B cell (primary cell): ENCODE results near the gene ZBTB17. TPM values are rescaled to one million over a fixed set of nuclear protein-coding genes. Genes with fewer than 3 reads are reported as not detected.

Experiments used
- ATAC-seq: fragments of 200-7000 bp; cut with Tn5 transposase; one replicate; pipeline ENCODE4 v1.10.0; 2021; ENCODE audit warnings: low read depth, mild to moderate bottlenecking, moderate number of reproducible peaks, moderate library complexity
- CTCF ChIA-PET: fragments of 350-600 bp; sonication (Branson Sonifier 250); formaldehyde crosslinking; loops from one replicate; lab custom pipeline; 2021; ENCODE audit warnings: antibody characterized with exemption, inconsistent platforms; lab: Charles Lee
- POLR2A ChIA-PET: fragments of 350-600 bp; sonication (Branson Sonifier 250); formaldehyde crosslinking; loops from one replicate; lab custom pipeline; 2021; ENCODE audit warnings: antibody characterized with exemption; lab: Charles Lee
- DNase-seq: peaks from one replicate; pipeline ENCODE4 v3.0.0; 2013
- H2AFZ ChIP-seq: 2 replicates; pipeline ENCODE4 v1.6.1; 2012; ENCODE audit warnings: mild to moderate bottlenecking, low read depth, low read length; ENCODE audit not compliant: insufficient read depth, poor library complexity, severe bottlenecking
- H3K27ac ChIP-seq, 2 donors: 1 replicate in 1 of 2; 2 replicates in 1 of 2; pipeline ENCODE4 v1.5.1; 2012 to 2013; ENCODE audit warnings: low read length in 2 of 2, mild to moderate bottlenecking in 2 of 2, moderate library complexity in 1 of 2
- H3K27me3 ChIP-seq, 4 experiments: fragments of 200-600 bp in 1 of 4; sonication (generic) in 1 of 4; replicated peaks in 1 of 4; 1 replicate in 2 of 4; 2 replicates in 2 of 4; pipeline versions ENCODE4 v1.6.1 to v1.7.0; 2013 to 2016; ENCODE audit warnings: low read length in 3 of 4, mild to moderate bottlenecking in 2 of 4, mixed read lengths in 1 of 4, moderate library complexity in 1 of 4; ENCODE audit not compliant: insufficient read depth in 4 of 4, control insufficient read depth in 3 of 4; ENCODE audit errors: control extremely low read depth in 1 of 4
- H3K36me3 ChIP-seq, 2 experiments: replicated peaks in 1 of 2; 1 replicate in 1 of 2; 2 replicates in 1 of 2; pipeline versions ENCODE4 v1.6.1 to v1.7.1; 2013; ENCODE audit warnings: low read length in 1 of 2; ENCODE audit not compliant: insufficient read depth in 2 of 2, control insufficient read depth in 1 of 2; ENCODE audit errors: control extremely low read depth in 1 of 2, extremely low read depth in 1 of 2
- H3K4me1 ChIP-seq, 2 donors: fragments of 200-600 bp in 1 of 2; sonication (generic) in 1 of 2; 1 replicate in 1 of 2; 2 replicates in 1 of 2; pipeline versions ENCODE4 v1.5.1 to v1.6.1; 2013 to 2017; ENCODE audit warnings: low read length in 2 of 2; ENCODE audit not compliant: control insufficient read depth in 2 of 2, insufficient read depth in 2 of 2
- H3K4me2 ChIP-seq: replicated peaks from 2 replicates; pipeline ENCODE3; 2012; ENCODE audit warnings: mild to moderate bottlenecking, low read depth, low read length; ENCODE audit not compliant: poor library complexity, severe bottlenecking
- H3K4me3 ChIP-seq, 5 experiments: fragments of 200-600 bp in 1 of 5; sonication (generic) in 1 of 5; 1 replicate in 3 of 5; 2 replicates in 2 of 5; pipeline versions ENCODE4 v1.5.1 to v1.7.0; 2011 to 2016; ENCODE audit warnings: low read length in 4 of 5, mild to moderate bottlenecking in 4 of 5, low read depth in 2 of 5, control low read depth in 1 of 5, moderate library complexity in 1 of 5; ENCODE audit not compliant: insufficient read depth in 1 of 5; ENCODE audit errors: control extremely low read depth in 1 of 5, extremely low read depth in 1 of 5
- H3K79me2 ChIP-seq: fragments of 200-600 bp; sonication (generic); one replicate; pipeline ENCODE4 v1.6.0; 2016; ENCODE audit warnings: low read length; ENCODE audit not compliant: control insufficient read depth, insufficient read depth
- H3K9ac ChIP-seq: fragments of 200-600 bp; sonication (generic); 2 replicates; pipeline ENCODE4 v1.6.1; 2017; ENCODE audit warnings: mild to moderate bottlenecking, low read length, moderate library complexity
- H3K9me3 ChIP-seq, 3 donors: one replicate each; pipeline versions ENCODE4 v1.6.1 to v1.7.1; 2013; ENCODE audit warnings: low read length in 2 of 3; ENCODE audit not compliant: control insufficient read depth in 2 of 3, insufficient read depth in 1 of 3; ENCODE audit errors: control extremely low read depth in 1 of 3
- H4K20me1 ChIP-seq: 2 replicates; pipeline ENCODE4 v1.6.0; 2012; ENCODE audit warnings: mild to moderate bottlenecking, low read length; ENCODE audit not compliant: insufficient read depth, control insufficient read depth, poor library complexity, severe bottlenecking
- H3K27ac Mint-ChIP-seq: one replicate; pipeline ENCODE4 v1.8.0; 2021; ENCODE audit warnings: mixed read lengths
- H3K27me3 Mint-ChIP-seq: one replicate; pipeline ENCODE4 v1.8.0; 2021; ENCODE audit warnings: mixed read lengths
- H3K4me1 Mint-ChIP-seq: one replicate; pipeline ENCODE4 v1.8.0; 2021; ENCODE audit warnings: mixed read lengths
- H3K4me3 Mint-ChIP-seq: one replicate; pipeline ENCODE4 v1.8.0; 2021; ENCODE audit warnings: mixed read lengths
- H3K9me3 Mint-ChIP-seq: one replicate; pipeline ENCODE4 v1.8.0; 2022; ENCODE audit warnings: mixed read lengths; ENCODE audit not compliant: insufficient read depth
- EZH2 ChIP-seq: IDR thresholded peaks from 2 replicates; pipeline ENCODE4 v1.6.1; 2012; ENCODE audit warnings: borderline replicate concordance, low read depth, mild to moderate bottlenecking, moderate library complexity, low read length; ENCODE audit not compliant: insufficient read depth, poor library complexity, severe bottlenecking
- WGBS: methylation state at CpG from one replicate; pipeline ENCODE4 v1.1.5; 2013; ENCODE audit warnings: missing lambda C conversion rate; ENCODE audit not compliant: insufficient coverage; 5-methylcytosine and 5-hydroxymethylcytosine counted together
- intact Hi-C: fragments of 100-400 bp; cut with micrococcal nuclease; formaldehyde crosslinking; loops from one replicate; pipeline ENCODE4 v1.10.0; 2022
- polyA plus RNA-seq: library from polyadenylated mRNA; depleted of rRNA; stranded (reverse); fragments of >200 nt; gene quantifications from 2 replicates; pipeline ENCODE4 v1.2.3, GENCODE V29; 2012
- total RNA-seq, 2 donors: library from RNA; stranded (reverse); fragments of 120-200 nt in 1 of 2; gene quantifications; 1 replicate in 1 of 2; 2 replicates in 1 of 2; pipeline versions ENCODE4 v1.2.3 to v1.2.4, GENCODE V29; 2013 to 2022
- TF ChIP-seq, protein P1 (sequence below): fragments of 200-600 bp; IDR thresholded peaks from one replicate; pipeline ENCODE4 v1.8.0; 2022; ENCODE audit warnings: antibody characterized with exemption, mild to moderate bottlenecking

Gene ZBTB17
- total and polyA plus RNA-seq, 2 donors (not counting 1 experiment from before 2014, with no cell fraction given), result 94.1 to 157 TPM

- Mint-ChIP-seq H3K9me3 (no peaks in the 10 kb centered on the region), H3K27ac (no peak overlapping the region), H3K4me1 (peaks cover 5% of the 10 kb centered on the region), H3K27me3 (no peaks in the 10 kb centered on the region), H3K4me3 (no peak overlapping the region)
- ATAC-seq (peak; percentile 10), DNase-seq (no peak)
- Histone ChIP-seq H4K20me1 (peaks cover 8% of the 10 kb centered on the region), H3K36me3 (peaks cover 0 to 94% of the 10 kb centered on the region in 2 experiments), H3K4me1 (no peaks in the 10 kb centered on the region), H3K27ac (no peak overlapping the region), H3K9ac (no peak overlapping the region), H3K4me2 (no peak overlapping the region), H3K4me3 (no peak overlapping the region), H3K27me3 (no peaks in the 10 kb centered on the region), H3K79me2 (peaks cover 8% of the 10 kb centered on the region), H3K9me3 (no peaks in the 10 kb centered on the region), H2AFZ (no peak overlapping the region)
- ChIA-PET POLR2A (no interaction called here), CTCF (interaction anchor here (0.6 kb wide), 2 partner anchors 116 to 252 kb away, joined by 3 read pairs; no protein-coding TSS in a partner anchor)
- 98% methylated on average over 42 of the region's 42 CpGs for WGBS
- intact Hi-C loops, result no loop called here
- no peak for TF ChIP-seq EZH2
- TF ChIP-seq, protein P1, sequence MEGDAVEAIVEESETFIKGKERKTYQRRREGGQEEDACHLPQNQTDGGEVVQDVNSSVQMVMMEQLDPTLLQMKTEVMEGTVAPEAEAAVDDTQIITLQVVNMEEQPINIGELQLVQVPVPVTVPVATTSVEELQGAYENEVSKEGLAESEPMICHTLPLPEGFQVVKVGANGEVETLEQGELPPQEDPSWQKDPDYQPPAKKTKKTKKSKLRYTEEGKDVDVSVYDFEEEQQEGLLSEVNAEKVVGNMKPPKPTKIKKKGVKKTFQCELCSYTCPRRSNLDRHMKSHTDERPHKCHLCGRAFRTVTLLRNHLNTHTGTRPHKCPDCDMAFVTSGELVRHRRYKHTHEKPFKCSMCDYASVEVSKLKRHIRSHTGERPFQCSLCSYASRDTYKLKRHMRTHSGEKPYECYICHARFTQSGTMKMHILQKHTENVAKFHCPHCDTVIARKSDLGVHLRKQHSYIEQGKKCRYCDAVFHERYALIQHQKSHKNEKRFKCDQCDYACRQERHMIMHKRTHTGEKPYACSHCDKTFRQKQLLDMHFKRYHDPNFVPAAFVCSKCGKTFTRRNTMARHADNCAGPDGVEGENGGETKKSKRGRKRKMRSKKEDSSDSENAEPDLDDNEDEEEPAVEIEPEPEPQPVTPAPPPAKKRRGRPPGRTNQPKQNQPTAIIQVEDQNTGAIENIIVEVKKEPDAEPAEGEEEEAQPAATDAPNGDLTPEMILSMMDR, result no peak
These were observed 41.5 kb downstream of the ZBTB17 start for GRCh38 chr1:15934211-15935055.

GRCh38 chr1:15933684-15934083 lies 42.2 kb downstream of the ZBTB17 start:
- ATAC-seq, result no peak
- H4K20me1 ChIP-seq, result peaks cover 8% of the 10 kb centered on the region
- Mint-ChIP-seq H3K4me1 (peaks cover 4% of the 10 kb centered on the region), H3K4me3 (no peak overlapping the region), H3K27ac (no peak overlapping the region), H3K9me3 (no peaks in the 10 kb centered on the region), H3K27me3 (no peaks in the 10 kb centered on the region)
- H3K4me3 ChIP-seq, result no peak overlapping the region
- CTCF ChIA-PET, result no interaction called here
- no peak overlapping the region for H2AFZ ChIP-seq
- WGBS, result 95% methylated on average over 5 of the region's 5 CpGs
- no peak overlapping the region for H3K27ac ChIP-seq
- TF ChIP-seq, protein P1, result no peak
- no peak for TF ChIP-seq EZH2
- no peak overlapping the region for H3K4me2 ChIP-seq
- H3K36me3 ChIP-seq, result peaks cover 0 to 94% of the 10 kb centered on the region in 2 experiments
- intact Hi-C loops, result no loop called here
- DNase-seq, result no peak
- no peaks in the 10 kb centered on the region for H3K4me1 ChIP-seq
- no peaks in the 10 kb centered on the region for H3K27me3 ChIP-seq
- peaks cover 8% of the 10 kb centered on the region for H3K79me2 ChIP-seq
- no peaks in the 10 kb centered on the region for H3K9me3 ChIP-seq
- POLR2A ChIA-PET, result no interaction called here
- H3K9ac ChIP-seq, result no peak overlapping the region
